HG03439 (cell line): ENCODE data around the gene C14orf119.

Experiments
- ATAC-seq: cut with Tn5 transposase; IDR thresholded peaks from one replicate; pipeline ENCODE4 v1.9.1; 2021; ENCODE audit warnings: mild to moderate bottlenecking, moderate library complexity; ENCODE audit not compliant: unreplicated experiment

C14orf119 gene

DNA sequence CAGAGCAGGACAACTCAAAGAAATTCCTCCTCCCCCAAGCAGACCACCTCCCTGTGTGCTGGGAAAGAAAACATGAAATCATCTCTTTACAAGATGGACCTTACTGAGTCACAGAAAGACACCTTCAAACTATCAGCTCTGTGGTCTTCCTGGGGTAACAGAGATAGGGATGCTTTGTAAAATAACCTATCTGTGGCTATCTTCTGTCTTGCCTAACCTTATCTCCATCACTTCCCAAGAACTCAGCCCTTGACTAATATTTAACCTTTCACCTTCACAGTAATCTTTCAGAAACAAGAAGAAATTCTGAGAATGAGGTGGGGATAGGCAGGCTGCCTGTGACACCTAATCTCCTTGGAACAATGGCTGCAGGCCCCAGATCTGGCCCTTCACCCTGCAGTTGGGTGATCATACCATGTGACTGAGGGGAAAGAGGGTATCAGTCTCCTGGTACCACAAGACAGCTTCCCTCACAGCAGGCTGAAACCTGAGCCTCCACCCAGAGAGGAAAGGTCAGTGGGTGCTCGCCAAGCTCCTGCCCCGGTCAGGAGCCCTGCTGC, 51.1 kb downstream of the C14orf119 start:
- ATAC-seq: no peak

DNA sequence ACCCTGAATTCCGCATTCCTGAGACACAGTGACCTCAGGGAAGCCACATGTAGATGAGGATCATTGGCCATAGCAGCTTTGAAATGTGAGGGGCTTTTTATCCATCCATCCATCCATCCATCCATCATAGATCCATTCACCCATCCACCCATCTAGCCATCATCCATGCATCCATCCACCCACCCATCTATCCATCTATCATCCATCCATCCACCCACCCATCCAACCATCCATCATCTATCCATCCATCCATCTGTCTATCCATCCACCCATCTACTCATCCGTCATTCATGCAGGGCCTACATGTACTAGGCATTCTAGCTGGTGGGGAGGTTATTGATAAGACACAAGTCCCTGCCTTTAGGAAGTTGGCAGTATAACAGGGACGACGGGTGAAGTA, 51.7 kb downstream of the C14orf119 start:
- ATAC-seq: no peak

DNA sequence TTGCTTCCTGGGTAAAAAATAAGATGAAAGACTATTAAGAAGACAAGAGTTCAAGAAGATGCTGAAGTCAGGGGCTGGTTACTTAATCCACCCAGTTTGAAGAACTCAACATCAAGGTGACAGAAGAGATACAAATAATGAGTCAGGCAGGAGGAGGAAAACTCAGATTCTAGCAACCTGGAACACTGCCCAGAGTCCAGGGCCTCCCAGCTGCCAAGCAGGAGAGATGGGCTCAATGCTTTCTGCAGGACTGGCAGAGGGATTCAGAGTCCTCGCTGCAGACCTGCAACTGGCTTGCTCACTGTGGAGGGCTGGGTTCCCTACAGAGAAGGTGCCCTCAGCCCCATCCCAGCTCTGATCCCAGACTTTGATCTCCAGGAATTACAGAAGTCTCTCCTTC, 52.4 kb downstream of the C14orf119 start:
- no peak for ATAC-seq

DNA sequence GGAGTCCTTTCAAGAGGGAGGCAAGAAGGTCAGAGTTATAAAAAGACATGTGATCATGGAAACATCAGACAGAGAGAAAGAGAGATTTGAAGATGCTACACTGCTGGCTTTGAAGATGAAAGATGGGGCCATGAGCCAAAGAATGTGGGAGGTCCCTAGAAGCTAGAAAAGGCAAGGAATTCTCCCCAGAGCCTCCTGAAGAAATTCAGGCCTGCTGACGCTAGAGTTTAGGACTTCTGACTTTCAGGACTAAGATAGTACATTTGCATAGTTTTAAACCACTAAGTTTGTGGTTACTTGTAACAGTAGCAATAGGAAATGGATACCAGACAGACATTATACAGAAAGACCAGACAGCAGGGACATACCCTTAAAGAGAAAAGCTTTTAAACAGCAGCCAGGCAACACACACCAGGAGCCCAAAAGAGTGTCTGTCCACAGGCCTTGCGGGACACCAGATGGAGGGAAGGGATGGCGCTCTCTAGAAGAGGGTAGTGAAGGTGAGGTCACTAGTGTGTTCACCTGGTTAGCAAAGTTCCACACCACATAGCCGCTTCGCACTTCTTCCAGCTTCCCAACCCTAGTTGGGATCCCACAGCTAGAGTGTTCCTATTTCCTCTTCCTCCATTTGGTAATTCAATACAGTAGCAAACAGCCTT, 53.4 kb downstream of the C14orf119 start:
- ATAC-seq: no peak

DNA sequence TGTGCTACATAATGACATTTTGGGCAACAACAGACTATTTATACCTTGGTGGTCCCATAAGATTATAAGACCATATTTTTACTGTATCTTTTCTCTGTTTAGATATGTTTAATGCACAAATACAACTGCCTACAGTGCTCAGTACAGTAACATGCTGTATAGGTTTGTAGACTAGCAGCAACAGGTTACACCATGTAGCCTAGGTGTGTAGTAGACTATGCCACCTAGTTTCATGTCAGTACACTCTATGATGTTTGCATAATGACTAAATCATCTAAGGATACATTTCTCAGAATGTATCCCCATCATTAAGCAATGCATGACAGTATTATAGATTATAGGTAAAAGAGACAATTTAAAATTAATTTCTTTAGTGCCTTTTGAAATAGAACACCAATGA, 54.4 kb downstream of the C14orf119 start:
- no peak for ATAC-seq
